Limb (tissue), 2 donors: Measurements from ENCODE around the gene TBL3.
"Not testable (repeated sequence)": the region's sequence is repeated elsewhere in the genome, so short reads cannot be mapped to it uniquely, and the experiment has no call there.

Experiments used
- DNase-seq, 2 donors: peaks; one replicate each; pipeline ENCODE4 v3.0.0-alpha.2; 2016; ENCODE audit errors: extremely low spot score in 2 of 2

Gene TBL3

GRCh38 chr16:1998852-1999801 is 27.3 kb downstream of the TBL3 start:
- DNase-seq, result no peak

- DNase-seq, result no peak
Observed at GRCh38 chr16:1999866-2000514, 28.1 kb downstream of the TBL3 start.

DNA sequence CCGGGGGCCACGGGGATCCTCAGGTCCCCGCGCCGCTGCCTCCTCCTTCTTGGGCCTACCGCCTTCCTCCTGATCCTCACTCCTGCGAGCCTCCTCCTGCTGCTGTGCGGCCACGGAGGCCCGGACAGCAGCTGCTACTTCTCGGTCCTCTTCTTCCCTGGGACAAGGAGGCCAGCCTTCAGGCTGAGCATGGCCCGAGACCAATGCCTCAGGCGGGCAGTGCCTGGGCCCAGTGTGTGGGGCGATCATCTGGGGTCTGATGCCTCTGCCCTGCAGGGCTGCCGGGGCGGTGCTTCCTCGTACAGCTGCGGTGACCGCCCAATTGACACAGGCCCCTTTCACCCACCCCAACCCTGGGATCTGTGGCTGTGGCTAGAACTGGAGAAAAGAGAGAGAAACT is 29.2 kb downstream of the TBL3 start:
- no peak for DNase-seq

DNA sequence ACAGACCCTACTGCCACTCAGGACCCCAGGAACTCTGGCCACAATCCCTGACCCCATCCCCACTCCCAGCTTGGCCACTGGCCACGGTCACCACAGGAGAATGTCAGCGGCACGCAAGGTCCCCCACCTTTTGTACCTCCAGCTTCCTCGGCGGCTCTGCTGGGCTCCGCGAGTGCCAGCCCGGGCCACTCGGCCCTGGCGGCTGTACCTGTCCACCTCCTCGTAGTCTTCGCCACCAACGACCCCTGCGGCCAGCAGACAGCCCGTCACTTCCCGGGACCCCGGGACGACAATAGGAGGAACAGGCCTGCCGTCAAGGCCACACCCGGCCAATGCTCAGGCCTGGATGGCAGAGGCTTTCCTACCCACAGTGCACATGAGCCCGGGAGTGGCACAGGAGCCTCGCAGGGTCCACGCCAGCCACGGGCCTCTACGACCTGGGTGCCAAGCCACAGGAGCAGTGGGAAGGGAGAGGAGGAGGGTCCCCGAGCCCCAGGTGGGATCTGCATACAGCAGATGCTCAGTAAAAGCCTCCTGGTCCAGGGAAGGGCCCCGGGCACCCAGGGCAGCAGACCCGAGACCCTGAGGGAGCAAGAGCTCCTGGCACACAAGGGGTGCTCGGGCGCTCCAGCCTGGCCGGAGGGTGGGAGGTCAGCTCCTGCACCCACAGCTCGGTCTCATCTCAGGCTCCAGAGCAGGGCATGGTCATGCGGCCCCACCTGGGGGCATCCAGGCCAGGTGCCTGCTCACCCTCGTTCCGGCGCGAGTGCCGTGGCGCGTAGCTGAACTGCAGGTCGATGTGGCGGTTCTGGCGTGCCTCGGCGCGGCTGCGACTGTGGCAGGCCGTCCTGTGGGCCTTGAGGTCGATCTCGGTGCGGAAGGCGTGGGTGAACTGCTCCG is 29.9 kb downstream of the TBL3 start:
- DNase-seq, result no peak

DNA sequence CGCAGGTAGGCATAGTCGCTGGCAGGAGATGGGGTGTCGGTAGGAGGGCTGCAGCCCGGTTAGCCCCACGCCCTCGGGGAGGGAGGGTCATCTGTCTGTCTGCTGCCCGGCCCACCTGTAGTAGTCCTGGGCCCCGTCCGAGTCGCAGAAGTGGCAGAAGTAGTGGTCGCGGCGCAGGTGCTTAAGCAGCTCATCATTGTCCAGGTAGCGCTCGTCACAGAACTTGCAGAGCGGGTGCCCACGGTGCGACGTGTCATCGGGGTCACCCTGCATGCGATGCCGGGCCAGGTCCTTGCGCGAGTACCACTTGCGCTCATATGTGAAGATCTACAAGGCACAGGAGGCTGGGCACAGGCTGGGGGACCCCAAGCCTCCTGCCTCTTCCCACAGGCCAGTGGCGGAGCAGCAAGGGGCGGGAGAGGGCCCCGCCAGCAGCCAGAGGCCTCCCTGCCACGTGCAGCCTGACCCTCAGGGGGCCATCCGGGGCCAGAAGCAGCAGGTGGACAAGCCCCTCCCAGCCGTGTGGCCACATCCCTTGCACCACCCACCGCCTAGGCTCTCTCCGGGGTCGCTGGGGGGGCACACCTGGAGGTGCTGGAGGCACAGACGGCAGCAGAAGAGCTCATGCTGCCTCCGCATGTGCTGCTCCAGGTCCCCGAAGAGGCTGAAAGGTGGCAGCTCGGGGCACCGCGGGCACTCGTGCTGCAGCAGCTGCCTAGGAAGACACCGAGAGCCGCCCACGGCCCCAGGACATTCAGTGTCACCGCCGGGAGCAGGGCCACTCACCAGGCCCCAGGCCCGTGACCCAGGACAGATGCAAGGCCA is 30.8 kb downstream of the TBL3 start:
- peak in 1 of 2 donors; percentile 28 for DNase-seq

DNA sequence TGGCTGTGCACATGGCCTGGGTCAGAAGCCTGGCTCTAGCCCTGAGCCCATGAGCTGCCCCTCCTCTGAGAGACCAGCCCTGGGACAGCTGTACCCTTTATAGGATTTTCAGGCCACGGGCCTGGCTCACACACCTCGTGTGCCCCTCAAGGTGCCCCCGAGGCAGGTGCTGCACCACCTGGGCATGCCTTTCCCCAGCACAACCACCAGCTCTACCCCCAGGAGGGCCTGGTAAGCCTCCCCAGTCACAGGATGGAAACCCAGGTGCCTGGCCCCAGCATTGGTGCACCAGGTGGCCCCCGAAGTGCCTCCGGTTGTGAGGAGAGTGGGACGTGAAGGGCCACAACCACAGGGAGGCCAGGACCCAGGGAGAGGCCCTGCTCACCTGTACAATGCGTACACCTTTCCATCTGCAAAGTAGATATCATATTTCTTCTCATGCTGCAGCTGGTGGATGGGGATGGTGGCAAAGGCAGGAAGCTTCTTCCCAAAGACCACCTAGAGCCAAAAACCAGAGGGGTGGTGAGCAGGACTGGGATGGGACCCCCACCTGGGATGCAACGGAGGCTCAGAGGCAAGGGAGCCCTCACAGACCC is 31.5 kb downstream of the TBL3 start:
- DNase-seq, result no peak

GRCh38 chr16:2003827-2004641 is 32.2 kb downstream of the TBL3 start:
- peak; percentile 90 for DNase-seq

DNA sequence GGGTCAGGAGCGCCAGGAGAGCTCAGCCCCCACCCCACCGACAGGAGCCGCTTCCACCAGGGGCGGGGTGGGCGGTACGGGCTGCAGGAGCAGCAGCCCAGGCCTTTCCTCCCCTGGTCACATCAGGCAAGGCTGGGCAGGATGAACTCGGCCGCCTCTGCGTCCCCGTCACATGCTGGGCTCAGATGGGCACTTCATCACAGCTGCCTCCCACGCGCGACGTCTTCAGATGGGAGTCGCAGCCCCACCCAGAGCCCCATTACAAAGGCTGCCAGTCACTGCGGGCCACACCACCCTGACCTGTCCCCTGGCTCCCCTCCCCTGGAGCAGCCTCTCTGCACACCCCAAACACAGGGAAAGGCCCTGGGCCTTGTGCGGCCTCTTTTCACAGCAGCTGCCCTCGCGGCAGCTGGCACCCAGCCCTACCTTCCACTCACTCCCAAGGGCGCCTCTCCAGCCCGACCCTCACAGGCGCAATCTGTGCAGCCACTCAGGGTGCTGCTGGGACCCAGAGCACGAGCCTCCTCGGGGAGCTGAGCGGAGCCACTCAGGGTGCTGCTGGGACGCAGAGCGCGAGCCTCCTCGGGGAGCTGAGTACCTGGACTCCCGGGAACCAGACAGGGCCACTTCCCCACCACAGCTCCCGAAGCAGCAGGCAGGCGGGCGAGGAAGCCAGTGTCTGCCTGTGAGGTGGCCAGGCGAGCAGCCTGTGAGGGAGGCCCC is 33.1 kb downstream of the TBL3 start:
- no peak for DNase-seq

DNA sequence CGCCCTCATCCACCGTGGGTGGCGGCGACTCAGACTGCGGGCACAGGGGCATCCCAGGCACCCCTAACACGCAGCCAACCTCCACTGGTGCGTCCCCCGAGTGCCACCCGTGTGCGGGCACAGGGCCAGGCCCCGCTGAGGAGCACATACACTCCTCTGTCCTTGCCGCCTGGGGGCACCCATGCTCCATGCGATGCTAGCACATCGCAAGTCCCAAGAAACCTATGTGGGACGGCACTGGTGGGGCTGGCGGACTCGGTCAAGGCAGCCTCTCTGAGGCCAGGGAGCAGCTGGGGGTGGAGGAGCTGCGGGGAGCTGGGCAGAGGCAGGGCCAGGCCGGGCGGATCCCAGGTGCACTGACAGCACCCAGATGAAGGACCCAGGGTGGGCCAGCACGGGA is 33.8 kb downstream of the TBL3 start:
- no peak for DNase-seq

- no peak for DNase-seq
Observed at GRCh38 chr16:2006317-2006716, 34.5 kb downstream of the TBL3 start.

DNA sequence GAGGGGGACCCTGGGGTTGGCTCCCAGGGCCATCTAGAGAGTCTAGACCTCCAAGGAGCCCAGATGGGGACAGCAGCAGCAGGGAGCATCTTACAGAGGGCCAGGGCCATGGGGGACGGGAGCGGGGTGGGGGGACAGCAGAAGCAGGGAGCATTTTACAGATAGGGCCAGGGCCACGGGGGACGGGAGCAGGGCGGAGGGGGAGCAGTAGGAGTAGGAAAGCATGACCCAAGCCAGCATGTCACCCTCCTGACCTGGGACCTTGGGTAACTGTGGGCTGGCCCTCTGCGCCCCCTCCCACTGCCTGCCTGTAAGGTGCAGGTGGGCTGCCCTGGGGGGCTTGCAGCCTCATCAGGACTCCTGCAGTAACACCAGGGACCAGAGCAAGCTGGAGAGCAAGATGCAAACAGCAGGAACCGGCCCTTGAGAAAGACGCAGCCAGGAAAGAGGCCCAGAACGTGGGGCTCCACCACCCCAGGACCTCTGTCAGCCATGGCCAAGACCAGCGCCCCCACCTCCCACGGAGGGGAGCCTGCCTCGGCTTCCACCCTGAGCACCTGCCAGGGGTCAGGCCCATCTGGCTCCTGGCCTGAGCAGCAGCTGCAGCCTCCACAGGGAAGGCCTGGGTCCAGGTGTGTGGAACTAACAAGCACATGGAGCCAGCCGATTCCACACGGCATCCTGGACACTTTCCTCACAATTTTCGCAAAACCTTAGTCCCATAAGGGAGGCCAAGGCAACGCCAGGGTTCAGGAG is 35.4 kb downstream of the TBL3 start:
- DNase-seq, result no peak

- no peak for DNase-seq
Observed at GRCh38 chr16:2008009-2008526, 36.2 kb downstream of the TBL3 start.

DNA sequence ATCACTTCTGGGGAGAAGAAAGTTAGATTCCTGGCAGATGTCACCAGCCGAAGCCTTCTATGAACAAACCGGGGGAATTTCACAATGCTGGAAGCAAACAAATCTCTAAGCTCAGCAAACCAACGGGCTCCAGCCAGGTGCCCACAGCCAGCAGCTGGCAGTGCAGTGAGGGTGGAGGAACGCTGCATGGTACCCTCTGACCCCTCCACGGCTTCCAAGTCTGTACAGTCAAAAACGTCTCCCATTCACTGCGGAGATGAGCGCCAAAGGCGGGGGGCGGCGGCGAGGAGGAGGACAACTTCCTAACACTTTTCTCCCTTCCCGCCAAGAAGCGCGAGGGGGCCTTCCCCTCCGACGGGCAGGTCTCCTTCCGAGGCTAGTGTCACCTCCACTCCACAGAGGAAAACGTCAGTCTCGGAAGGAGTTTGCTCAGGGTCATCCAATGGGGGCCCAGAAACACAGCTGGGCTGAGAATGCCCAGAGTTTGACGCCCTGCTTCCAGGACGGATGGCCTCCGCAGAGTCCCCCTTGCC is 36.8 kb downstream of the TBL3 start:
- DNase-seq, result no peak

DNA sequence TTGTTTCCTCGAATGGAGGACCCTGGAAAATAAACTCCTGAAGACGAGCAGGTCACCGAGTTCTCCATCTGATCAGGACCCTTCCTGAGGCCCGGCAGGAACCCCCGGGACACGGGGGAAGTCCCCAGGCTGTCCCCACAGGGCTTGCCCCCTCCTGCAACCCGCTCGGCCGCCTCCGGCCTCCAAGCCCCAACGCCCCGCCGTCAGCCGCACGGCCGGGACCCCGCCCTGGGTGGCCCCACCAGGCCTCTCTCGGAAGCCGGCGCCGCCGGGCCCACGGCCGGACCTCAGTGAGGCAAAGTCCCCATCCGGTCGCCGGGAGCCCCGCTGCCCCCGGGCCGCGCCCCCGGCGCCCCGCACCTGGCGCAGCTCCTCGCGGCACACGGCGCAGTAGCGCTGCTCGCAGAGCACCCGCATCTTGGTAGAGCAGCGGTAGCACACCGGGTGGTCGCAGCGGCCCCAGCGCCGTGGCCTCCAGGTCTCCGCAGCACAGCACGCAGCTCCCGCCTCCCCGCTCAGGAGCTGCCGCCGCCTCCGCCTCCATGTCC is 37.4 kb downstream of the TBL3 start:
- DNase-seq, result no peak

- peak; percentile 88 to 89 for DNase-seq
Observed at GRCh38 chr16:2009791-2010510, 38.1 kb downstream of the TBL3 start, which contains the start of gene ZNF598. Gene ZNF598 (minus strand): TSS chr16:2009821.

- not testable (repeated sequence) for DNase-seq
Observed at GRCh38 chr16:2011726-2012125, 39.9 kb downstream of the TBL3 start.

GRCh38 chr16:2013527-2013926 is 41.7 kb downstream of the TBL3 start:
- DNase-seq, result no peak
